HG03565 (cell line): ENCODE data around the gene TCF7.
A peak's percentile ranks its signal among the peaks of the same experiment; 100 is the strongest.
"Not testable (repeated sequence)": the region's sequence is repeated elsewhere in the genome, so short reads cannot be mapped to it uniquely, and the experiment has no call there.

Experiments used
- ATAC-seq: cut with Tn5 transposase; IDR thresholded peaks from one replicate; pipeline ENCODE4 v1.9.1; 2021; ENCODE audit warnings: mild to moderate bottlenecking, moderate library complexity; ENCODE audit not compliant: unreplicated experiment

The TCF7 gene

GRCh38 chr5:134142052-134142451 is 27.6 kb downstream of the TCF7 start:
- ATAC-seq = no peak

DNA sequence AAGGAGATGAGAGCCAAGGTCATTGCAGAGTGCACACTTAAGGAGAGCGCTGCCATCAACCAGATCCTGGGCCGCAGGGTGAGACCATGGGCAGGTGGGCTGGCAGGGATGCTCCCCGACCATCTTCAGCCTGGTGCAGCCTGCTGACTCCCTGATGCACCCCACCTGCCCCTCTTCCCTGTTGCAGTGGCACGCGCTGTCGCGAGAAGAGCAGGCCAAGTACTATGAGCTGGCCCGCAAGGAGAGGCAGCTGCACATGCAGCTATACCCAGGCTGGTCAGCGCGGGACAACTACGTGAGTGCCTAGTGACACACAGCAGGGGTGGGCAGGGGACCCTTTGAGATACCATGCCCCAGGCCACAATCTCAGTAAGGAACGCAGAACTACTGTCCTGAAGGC is 28.3 kb downstream of the TCF7 start:
- no peak for ATAC-seq

DNA sequence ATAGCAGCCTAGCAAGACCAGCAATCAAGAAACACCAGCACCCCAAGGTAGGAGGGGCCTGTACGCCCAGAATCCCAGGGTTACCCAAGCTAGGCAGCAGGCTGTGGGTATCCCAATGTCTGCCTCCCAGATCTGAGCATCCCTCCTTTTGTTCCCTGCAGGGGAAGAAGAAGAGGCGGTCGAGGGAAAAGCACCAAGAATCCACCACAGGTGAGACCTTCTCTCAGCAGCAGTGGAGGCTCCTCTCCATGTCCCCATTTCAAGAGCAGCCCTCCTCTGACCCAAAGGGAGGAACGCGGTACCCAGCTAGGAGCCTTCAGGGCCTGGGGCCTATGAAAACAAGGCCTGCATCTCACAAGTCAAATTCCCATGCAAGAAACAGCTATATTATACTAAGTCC is 28.9 kb downstream of the TCF7 start:
- no peak for ATAC-seq

GRCh38 chr5:134143944-134144941 is 29.8 kb downstream of the TCF7 start:
- no peak for ATAC-seq

GRCh38 chr5:134145041-134145757 is 30.7 kb downstream of the TCF7 start:
- ATAC-seq = no peak

DNA sequence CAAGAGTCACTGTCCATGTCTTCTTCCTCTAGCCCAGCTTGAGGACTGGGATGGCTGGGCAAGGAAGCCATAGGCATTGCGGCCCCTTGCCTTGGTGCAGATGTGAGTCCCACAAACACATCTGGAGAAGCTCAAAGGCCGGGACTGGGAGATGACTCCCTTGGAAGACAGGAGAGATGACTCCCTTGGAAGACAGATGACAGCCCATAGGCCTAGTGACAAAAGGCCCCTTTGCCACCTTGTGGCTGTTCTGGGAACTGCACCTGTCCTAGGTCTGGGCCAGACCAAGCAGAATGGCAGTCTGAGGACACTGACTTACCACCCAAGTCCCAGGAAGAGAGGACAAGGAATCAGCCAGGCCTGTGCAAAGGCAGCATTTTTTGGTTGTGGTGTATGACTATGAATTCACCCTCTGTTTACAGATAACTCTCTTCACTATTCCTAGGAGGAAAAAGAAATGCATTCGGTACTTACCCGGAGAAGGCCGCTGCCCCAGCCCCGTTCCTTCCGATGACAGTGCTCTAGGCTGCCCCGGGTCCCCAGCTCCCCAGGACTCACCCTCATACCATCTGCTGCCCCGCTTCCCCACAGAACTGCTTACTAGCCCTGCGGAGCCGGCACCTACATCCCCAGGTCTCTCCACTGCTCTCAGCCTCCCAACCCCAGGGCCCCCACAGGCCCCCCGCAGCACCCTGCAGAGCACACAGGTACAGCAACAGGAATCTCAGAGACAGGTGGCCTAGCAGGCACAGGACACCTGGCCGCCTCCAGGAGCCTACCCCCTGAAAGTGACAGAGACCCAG is 31.5 kb downstream of the TCF7 start:
- peak; percentile 42 for ATAC-seq

- ATAC-seq = no peak
These were observed 32.4 kb downstream of the TCF7 start for GRCh38 chr5:134146651-134147518.

- no peak for ATAC-seq
These were observed 33.8 kb downstream of the TCF7 start for GRCh38 chr5:134148316-134148715.

- ATAC-seq = no peak
These were observed 34.6 kb downstream of the TCF7 start for GRCh38 chr5:134148986-134149539.

DNA sequence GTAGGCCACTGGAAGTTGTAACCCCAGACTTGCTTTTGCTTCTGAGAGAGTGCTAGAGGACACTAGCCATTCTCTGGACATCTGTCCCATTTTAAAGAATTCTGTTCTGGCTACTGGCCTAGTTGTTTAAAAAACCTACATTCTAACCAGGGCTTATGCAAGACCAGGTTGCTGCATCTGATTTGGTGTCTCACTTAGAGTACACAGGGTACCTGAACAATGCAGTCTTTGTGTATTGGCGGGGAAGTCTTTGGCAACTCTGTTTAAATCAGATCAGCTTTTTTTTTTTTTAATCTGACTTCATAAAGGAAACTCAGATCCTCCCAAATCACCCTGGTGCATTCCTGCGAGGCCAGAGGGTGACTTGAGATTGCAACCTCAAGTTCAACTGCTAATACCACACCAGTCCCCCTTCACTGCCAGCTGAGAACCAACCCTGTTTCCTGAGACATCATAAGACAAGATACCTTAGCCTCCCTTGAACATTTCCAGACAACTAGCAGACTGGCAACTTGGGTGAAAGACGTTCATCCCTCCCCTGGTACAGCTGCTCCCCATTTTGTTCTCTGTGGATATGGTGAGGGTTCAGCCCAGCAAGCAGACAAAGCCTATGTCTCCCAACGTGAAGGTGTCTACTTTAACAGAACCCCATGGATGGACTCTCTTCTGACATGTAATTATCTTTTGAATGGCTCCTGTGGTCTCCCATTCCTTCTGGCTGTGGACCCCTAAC is 35.3 kb downstream of the TCF7 start:
- no peak for ATAC-seq

DNA sequence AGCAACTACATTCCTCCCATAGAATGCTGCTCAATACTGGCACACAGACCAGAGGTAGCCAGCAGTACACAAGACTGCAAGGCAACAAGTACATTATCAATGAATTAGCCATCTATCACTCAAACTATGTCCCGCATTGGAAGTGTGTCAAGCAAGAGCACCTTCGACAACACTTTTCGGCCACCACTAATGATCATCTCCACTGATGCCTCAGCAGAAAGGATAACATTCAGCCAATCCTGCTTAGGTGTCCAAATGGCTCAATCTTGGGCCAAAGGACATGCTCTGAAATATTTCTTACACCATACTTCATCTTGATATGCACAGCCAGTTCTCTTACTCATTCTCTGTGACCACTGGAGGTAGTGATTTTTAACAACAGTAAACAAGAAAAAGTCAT is 37.2 kb downstream of the TCF7 start:
- no peak for ATAC-seq

- ATAC-seq = not testable (repeated sequence)
These were observed 37.8 kb downstream of the TCF7 start for GRCh38 chr5:134152173-134152832.

GRCh38 chr5:134153241-134153640 is 38.8 kb downstream of the TCF7 start:
- no peak for ATAC-seq

- ATAC-seq = no peak
These were observed 39.2 kb downstream of the TCF7 start for GRCh38 chr5:134153657-134154056.

DNA sequence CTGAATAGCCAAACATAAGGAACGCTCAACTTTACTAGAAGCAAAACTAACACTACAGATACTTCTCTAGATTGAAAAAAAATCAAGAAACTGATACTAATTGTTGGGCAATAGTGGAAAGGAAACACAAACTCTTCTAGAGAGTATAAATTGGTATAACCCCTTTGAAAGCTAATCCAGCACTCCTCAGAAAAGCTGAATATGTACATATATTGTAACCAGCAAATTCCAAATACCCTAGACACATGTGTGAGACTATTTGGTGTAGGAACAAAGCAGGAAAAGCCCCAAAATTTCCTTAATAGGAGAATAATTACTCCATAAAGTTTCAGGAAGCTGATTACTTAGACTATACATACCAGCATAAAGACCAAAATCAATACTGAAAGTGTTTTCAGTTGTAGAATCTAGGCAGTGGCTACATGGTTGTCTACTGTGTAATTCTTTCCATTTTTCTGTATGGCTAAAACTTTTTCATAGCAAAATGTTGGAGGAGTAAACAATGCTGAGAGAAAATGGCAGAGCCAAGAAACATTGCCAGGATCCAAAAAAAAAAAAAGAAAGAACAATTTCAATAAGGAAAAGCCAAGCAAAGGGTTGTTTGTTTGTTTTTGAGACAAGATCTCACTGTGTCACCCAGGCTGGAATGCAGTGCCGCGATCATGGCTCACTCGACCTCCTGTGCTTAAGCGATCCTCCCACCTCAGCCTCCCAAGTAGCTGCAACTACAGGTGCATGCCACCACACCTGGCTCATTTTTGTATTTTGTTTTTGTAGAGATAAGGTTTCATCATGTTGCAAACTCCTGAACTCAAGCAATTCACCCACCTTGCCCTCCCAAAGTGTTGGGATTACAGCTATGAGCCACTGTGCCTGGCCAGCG is 47.3 kb downstream of the TCF7 start:
- ATAC-seq = no peak

DNA sequence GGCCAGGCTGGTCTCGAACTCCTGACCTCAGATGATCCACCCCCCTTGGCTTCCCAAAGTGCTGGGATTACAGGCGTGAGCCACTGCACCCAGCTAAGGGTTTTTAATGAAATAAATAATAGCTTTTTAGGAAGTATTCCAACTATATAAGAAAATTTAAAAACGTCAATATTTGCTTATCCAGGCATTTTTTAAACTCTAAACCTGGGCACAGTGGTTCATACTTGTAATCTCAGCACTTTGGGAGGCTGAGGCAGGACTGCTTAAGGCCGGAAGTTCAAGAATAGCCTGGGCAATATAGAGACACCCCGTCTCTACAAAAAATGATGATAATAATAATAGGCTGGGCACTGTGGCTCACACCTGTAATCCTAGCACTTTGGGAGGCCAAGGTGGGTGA is 48.1 kb downstream of the TCF7 start:
- ATAC-seq = no peak

DNA sequence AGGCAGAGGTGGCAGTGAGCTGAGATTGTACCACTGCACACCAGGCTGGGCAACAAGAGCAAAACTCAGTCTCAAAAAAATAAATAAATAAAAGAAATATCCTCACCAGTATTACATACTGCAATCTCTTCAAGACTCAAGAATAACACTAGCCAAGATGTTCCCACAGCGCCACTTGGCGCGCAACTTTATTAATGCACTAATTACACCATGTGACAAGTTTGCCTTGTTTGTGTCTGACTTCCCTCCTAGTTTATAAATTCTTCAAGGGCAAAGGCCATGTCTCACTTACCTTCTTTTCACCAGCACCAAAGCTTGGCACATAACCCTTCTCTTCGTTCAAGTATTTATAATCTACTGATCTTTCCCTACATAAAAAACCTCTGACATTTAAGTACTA is 57.5 kb downstream of the TCF7 start:
- ATAC-seq = no peak
